IMR-90 (cell line): ENCODE data around the gene HMCES. TPM values are rescaled to one million over a fixed set of nuclear protein-coding genes. Genes with fewer than 3 reads are reported as not detected.

Experiments
- ATAC-seq: fragments of 200-7000 bp; cut with Tn5 transposase; 2 replicates; pipeline ENCODE4 v1.9.1; 2020; ENCODE audit warnings: low read depth, mild to moderate bottlenecking, moderate library complexity
- BruUV-seq: library from RNA; stranded (reverse); fragments of 400-500 nt; replicated peaks from 2 replicates; lab custom pipeline; 2021; lab: Mats Ljungman, UMichigan
- CTCF ChIA-PET: fragments of 300-600 bp; formaldehyde crosslinking; extraction: SDS; loops from one replicate; lab custom pipeline; 2021; ENCODE audit warnings: antibody characterized with exemption; lab: Yijun Ruan, JAX
- POLR2A ChIA-PET: fragments of 300-600 bp; sonication (Branson Sonifier 250); formaldehyde crosslinking; loops from one replicate; lab custom pipeline; 2022; ENCODE audit warnings: antibody characterized with exemption; ENCODE audit not compliant: unreplicated experiment; lab: Charles Lee
- DNase-seq: peaks from one replicate; pipeline ENCODE4 v3.0.0; 2013
- H2AFZ ChIP-seq: replicated peaks from 2 replicates; pipeline ENCODE3; 2013; ENCODE audit warnings: low read length, mild to moderate bottlenecking; ENCODE audit not compliant: poor library complexity
- H2AK5ac ChIP-seq: 2 replicates; pipeline ENCODE4 v1.6.1; 2013; ENCODE audit warnings: low read depth, low read length, inconsistent platforms
- H2AK9ac ChIP-seq: replicated peaks from 2 replicates; pipeline ENCODE3; 2013; ENCODE audit warnings: mild to moderate bottlenecking, low read depth, low read length, moderate library complexity; ENCODE audit not compliant: poor library complexity
- H2BK120ac ChIP-seq: 2 replicates; pipeline ENCODE4 v1.6.1; 2013; ENCODE audit warnings: low read depth, low read length, inconsistent platforms
- H2BK15ac ChIP-seq: 3 replicates; pipeline ENCODE4 v1.6.1; 2013; ENCODE audit warnings: low read depth, low read length, inconsistent platforms
- H2BK20ac ChIP-seq: 2 replicates; pipeline ENCODE4 v1.6.1; 2013; ENCODE audit warnings: low read depth, mild to moderate bottlenecking, inconsistent platforms, low read length, moderate library complexity
- H2BK5ac ChIP-seq: 2 replicates; pipeline ENCODE4 v1.6.1; 2013; ENCODE audit warnings: mild to moderate bottlenecking, low read depth, low read length, inconsistent platforms; ENCODE audit not compliant: poor library complexity, severe bottlenecking
- H3K14ac ChIP-seq: replicated peaks from 2 replicates; pipeline ENCODE4 v1.6.1; 2013; ENCODE audit warnings: low read depth, low read length, inconsistent platforms
- H3K18ac ChIP-seq: 2 replicates; pipeline ENCODE4 v1.6.1; 2013; ENCODE audit warnings: low read depth, low read length, control low read depth
- H3K23ac ChIP-seq: 2 replicates; pipeline ENCODE4 v1.6.1; 2013; ENCODE audit warnings: low read depth, low read length, inconsistent platforms
- H3K27ac ChIP-seq: 2 replicates; pipeline ENCODE4 v1.5.1; 2013; ENCODE audit warnings: mild to moderate bottlenecking, control low read depth, low read length; ENCODE audit not compliant: insufficient read depth
- H3K27me3 ChIP-seq: 2 replicates; pipeline ENCODE4 v1.6.1; 2013; ENCODE audit warnings: low read length; ENCODE audit not compliant: control insufficient read depth, insufficient read depth
- H3K36me3 ChIP-seq: 2 replicates; pipeline ENCODE4 v1.6.1; 2013; ENCODE audit warnings: low read length, mixed read lengths; ENCODE audit not compliant: control insufficient read depth, insufficient read depth
- H3K4ac ChIP-seq: 2 replicates; pipeline ENCODE4 v1.6.1; 2013; ENCODE audit warnings: low read depth, low read length, inconsistent platforms
- H3K4me1 ChIP-seq: 2 replicates; pipeline ENCODE4 v1.6.1; 2013; ENCODE audit warnings: low read length, mixed read lengths; ENCODE audit not compliant: control insufficient read depth, insufficient read depth
- H3K4me2 ChIP-seq: 2 replicates; pipeline ENCODE4 v1.6.1; 2013; ENCODE audit warnings: low read depth, mild to moderate bottlenecking, control low read depth, low read length, moderate library complexity
- H3K4me3 ChIP-seq: 2 replicates; pipeline ENCODE4 v1.5.1; 2013; ENCODE audit warnings: low read depth, mild to moderate bottlenecking, control low read depth, low read length, moderate library complexity; ENCODE audit not compliant: insufficient read depth
- H3K56ac ChIP-seq: 2 replicates; pipeline ENCODE4 v1.6.1; 2013; ENCODE audit warnings: low read length, inconsistent platforms; ENCODE audit not compliant: insufficient read depth; ENCODE audit errors: extremely low read depth
- H3K79me1 ChIP-seq, 2 experiments: 2 replicates each; pipeline ENCODE4 v1.6.1; 2013; ENCODE audit warnings: low read length in 2 of 2, inconsistent platforms in 1 of 2, low read depth in 1 of 2
- H3K9ac ChIP-seq: 2 replicates; pipeline ENCODE4 v1.6.1; 2013; ENCODE audit warnings: low read depth, low read length, control low read depth
- H3K9me1 ChIP-seq: 2 replicates; pipeline ENCODE4 v1.6.1; 2013; ENCODE audit warnings: low read length, inconsistent platforms; ENCODE audit not compliant: insufficient read depth
- H3K9me3 ChIP-seq: 2 replicates; pipeline ENCODE4 v1.6.1; 2013; ENCODE audit warnings: low read length; ENCODE audit not compliant: control insufficient read depth, insufficient read depth
- H4K20me1 ChIP-seq: 2 replicates; pipeline ENCODE4 v1.6.1; 2013; ENCODE audit warnings: low read length, inconsistent platforms; ENCODE audit not compliant: insufficient read depth
- H4K5ac ChIP-seq: 2 replicates; pipeline ENCODE4 v1.6.1; 2013; ENCODE audit warnings: mild to moderate bottlenecking, low read depth, low read length, control low read depth
- H4K8ac ChIP-seq, 2 experiments: 2 replicates each; pipeline ENCODE4 v1.6.1; 2013; ENCODE audit warnings: low read depth in 2 of 2, low read length in 2 of 2, control low read depth in 1 of 2, inconsistent platforms in 1 of 2
- H4K91ac ChIP-seq: 2 replicates; pipeline ENCODE4 v1.6.1; 2013; ENCODE audit warnings: low read depth, low read length, inconsistent platforms; ENCODE audit not compliant: insufficient read depth
- BHLHE40 ChIP-seq: fragments of 150-350 bp; IDR thresholded peaks from 2 replicates; pipeline ENCODE4 v1.6.1; 2016; ENCODE audit warnings: mild to moderate bottlenecking, low read depth, low read length
- FOS ChIP-seq: fragments of 150-350 bp; IDR thresholded peaks from 2 replicates; pipeline ENCODE4 v1.6.1; 2016; ENCODE audit warnings: low read depth, low read length
- NFE2L2 ChIP-seq: fragments of 150-350 bp; IDR thresholded peaks from 2 replicates; pipeline ENCODE4 v1.6.1; 2016; ENCODE audit warnings: low read depth, mild to moderate bottlenecking, low read length
- WGBS, 2 experiments: methylation state at CpG; one replicate each; pipeline versions ENCODE4 v1.1.5 to v1.1.7; 2013; ENCODE audit warnings: missing lambda C conversion rate in 2 of 2; ENCODE audit not compliant: insufficient read length in 1 of 2; ENCODE audit errors: extremely low coverage in 2 of 2; 5-methylcytosine and 5-hydroxymethylcytosine counted together
- dilution Hi-C: fragments of 300-500 bp; cut with HindIII; formaldehyde crosslinking; loops from one replicate; pipeline ENCODE4 v1.14.3; 2018; ENCODE audit warnings: low sequenced_read_pairs; ENCODE audit not compliant: unreplicated experiment
- in situ Hi-C: fragments of 300-500 bp; cut with MboI; formaldehyde crosslinking; loops from 3 replicates; pipeline ENCODE4 v1.14.3; 2019; ENCODE audit warnings: low sequenced_read_pairs, inconsistent platforms, mixed read lengths
- intact Hi-C: fragments of 100-400 bp; cut with micrococcal nuclease; formaldehyde crosslinking; loops from 2 replicates; pipeline ENCODE4 v1.10.0; 2022
- polyA plus RNA-seq, 3 experiments: library from polyadenylated mRNA; depleted of rRNA; stranded (reverse); fragments of >200 nt; gene quantifications; 2 replicates each; pipeline ENCODE4 v1.2.3, GENCODE V29; 2012; ENCODE audit warnings: low replicate concordance in 1 of 3
- total RNA-seq: library from RNA; depleted of rRNA; stranded (reverse); fragments of >200 nt; gene quantifications from 2 replicates; pipeline ENCODE4 v1.2.3, GENCODE V29; 2012
- TF ChIP-seq, protein P1 (sequence below): fragments of 150-350 bp; IDR thresholded peaks from 2 replicates; pipeline ENCODE4 v1.6.1; 2016; ENCODE audit warnings: low read depth, mild to moderate bottlenecking, low read length, moderate library complexity, borderline replicate concordance

Gene HMCES
- total and polyA plus RNA-seq, 2 of the 4 experiments (the other 2 are of a cell fraction): 26.0 to 30.5 TPM

DNA sequence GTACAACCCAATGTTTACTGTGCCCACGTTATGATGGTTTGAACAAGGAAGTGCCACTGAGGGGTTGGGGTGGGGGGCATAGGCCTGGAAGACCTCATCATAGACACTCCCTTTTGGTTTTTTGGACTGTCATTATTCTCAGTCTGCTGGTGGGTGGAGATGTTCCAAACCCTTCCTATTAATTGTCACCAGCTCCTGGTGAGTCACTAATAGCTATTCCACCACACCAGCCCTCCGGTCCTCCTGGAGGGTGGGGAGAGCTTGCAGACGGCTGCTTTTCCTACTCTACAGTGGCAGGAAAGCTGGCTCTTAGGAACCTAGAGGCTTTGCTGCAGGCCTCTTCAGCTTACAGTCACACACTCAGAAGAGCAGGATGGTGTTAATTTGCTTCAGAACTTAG is 38.2 kb upstream of the HMCES start:
- in situ Hi-C loops: loop anchor here (10.0 kb wide), 1 partner anchor 186 kb away; no protein-coding TSS in a partner anchor
- ChIA-PET CTCF (no interaction called here), POLR2A (no interaction called here)
- Histone ChIP-seq H3K23ac (no peak overlapping the region), H4K8ac (no peak overlapping the region), H3K9me3 (no peaks in the 10 kb centered on the region), H2AK5ac (no peak overlapping the region), H3K4ac (no peak overlapping the region), H2BK120ac (no peak overlapping the region), H3K4me3 (no peak overlapping the region), H4K20me1 (no peaks in the 10 kb centered on the region), H3K79me1 (peaks cover 3 to 5% of the 10 kb centered on the region in 2 experiments; a peak in 2 of 4 replicates), H2AFZ (no peak overlapping the region), H3K27ac (no peak overlapping the region), H2AK9ac (no peak overlapping the region), H3K9me1 (peaks cover 5% of the 10 kb centered on the region; the same call in 1 of the 2 replicates), H3K4me2 (no peak overlapping the region), H3K4me1 (peaks cover 2% of the 10 kb centered on the region; the same call in 1 of the 2 replicates), H2BK15ac (no peak overlapping the region), H3K9ac (no peak overlapping the region), H2BK5ac (no peak overlapping the region), H3K36me3 (no peaks in the 10 kb centered on the region), H3K27me3 (no peaks in the 10 kb centered on the region), H3K56ac (no peak overlapping the region), H3K18ac (no peak overlapping the region), H2BK20ac (no peak overlapping the region), H4K91ac (no peak overlapping the region), H3K14ac (no peak overlapping the region), H4K5ac (no peak overlapping the region)
- WGBS, 2 experiments: no CpG with 5 or more reads among the region's 3 CpGs
- intact Hi-C loops: no loop called here
- BruUV-seq: no TSS peak
- TF ChIP-seq NFE2L2: no peak
- no peak for TF ChIP-seq FOS
- TF ChIP-seq BHLHE40: no peak
- TF ChIP-seq, protein P1, sequence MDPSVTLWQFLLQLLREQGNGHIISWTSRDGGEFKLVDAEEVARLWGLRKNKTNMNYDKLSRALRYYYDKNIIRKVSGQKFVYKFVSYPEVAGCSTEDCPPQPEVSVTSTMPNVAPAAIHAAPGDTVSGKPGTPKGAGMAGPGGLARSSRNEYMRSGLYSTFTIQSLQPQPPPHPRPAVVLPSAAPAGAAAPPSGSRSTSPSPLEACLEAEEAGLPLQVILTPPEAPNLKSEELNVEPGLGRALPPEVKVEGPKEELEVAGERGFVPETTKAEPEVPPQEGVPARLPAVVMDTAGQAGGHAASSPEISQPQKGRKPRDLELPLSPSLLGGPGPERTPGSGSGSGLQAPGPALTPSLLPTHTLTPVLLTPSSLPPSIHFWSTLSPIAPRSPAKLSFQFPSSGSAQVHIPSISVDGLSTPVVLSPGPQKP: no peak
- dilution Hi-C loops: no loop called here
- DNase-seq (no peak), ATAC-seq (no peak)
